GM12892 (cell line): ENCODE results near the gene ANKS1B.

Source experiments
- POLR2A ChIP-seq: IDR thresholded peaks from 2 replicates; pipeline ENCODE4 v1.6.1; 2011; ENCODE audit warnings: low read depth, low read length, control low read depth
- POLR2AphosphoS5 ChIP-seq: IDR thresholded peaks from 2 replicates; pipeline ENCODE4 v1.6.1; 2011; ENCODE audit warnings: low read depth, low read length, control low read depth

- no peak for TF ChIP-seq POLR2A
- TF ChIP-seq POLR2AphosphoS5: no peak
These were observed 807.9 kb downstream of the ANKS1B start for GRCh38 chr12:99176871-99177270.
